Psoas muscle (tissue), 8 donors: ENCODE measurements around the gene GALNTL6. TPM values are rescaled to one million over a fixed set of nuclear protein-coding genes. Genes with fewer than 3 reads are reported as not detected.

ENCODE experiments used
- ATAC-seq, 4 donors: fragments of 200-7000 bp; cut with Tn5 transposase; one replicate each; pipeline ENCODE4 v1.9.1; 2020; ENCODE audit warnings: moderate library complexity in 3 of 4, mild to moderate bottlenecking in 2 of 4
- DNase-seq, 2 donors: peaks; one replicate each; pipeline ENCODE4 v3.0.0-alpha.2; 2020
- H3K27ac ChIP-seq: fragments of 200-600 bp; one replicate; pipeline ENCODE4 v1.8.0; 2022
- H3K27me3 ChIP-seq, 3 donors: fragments of 200-600 bp in 1 of 3; one replicate each; pipeline versions ENCODE4 v1.6.1 to v1.8.0; 2013 to 2022; ENCODE audit warnings: low read length in 2 of 3, mild to moderate bottlenecking in 2 of 3, moderate library complexity in 1 of 3; ENCODE audit not compliant: insufficient read depth in 3 of 3
- H3K36me3 ChIP-seq, 2 donors: fragments of 200-600 bp in 1 of 2; one replicate each; pipeline versions ENCODE4 v1.6.1 to v1.8.0; 2013 to 2022; ENCODE audit warnings: low read depth in 1 of 2, mild to moderate bottlenecking in 1 of 2, moderate library complexity in 1 of 2; ENCODE audit not compliant: insufficient read depth in 1 of 2
- H3K4me1 ChIP-seq: fragments of 200-600 bp; one replicate; pipeline ENCODE4 v1.8.0; 2022
- H3K4me3 ChIP-seq: fragments of 200-600 bp; one replicate; pipeline ENCODE4 v1.8.0; 2022; ENCODE audit warnings: mild to moderate bottlenecking
- H3K9me3 ChIP-seq: fragments of 200-600 bp; one replicate; pipeline ENCODE4 v1.8.0; 2022
- WGBS, 3 donors: extraction: QIAGEN DNeasy Blood & Tissue Kit; methylation state at CpG; one replicate each; pipeline versions ENCODE4 v1.1.6 to v1.1.7; 2013; 5-methylcytosine and 5-hydroxymethylcytosine counted together
- intact Hi-C, 2 donors: fragments of 100-400 bp; cut with DNase I; formaldehyde crosslinking; loops; one replicate each; pipeline versions ENCODE4 v1.11.0 to v1.14.2; 2022
- polyA plus RNA-seq, 3 donors: library from polyadenylated mRNA; stranded (reverse); fragments of 200-250 nt; gene quantifications; one replicate each; pipeline ENCODE4 v1.2.3, GENCODE V29; 2013
- total RNA-seq, 4 donors: library from RNA; stranded (reverse); fragmentation: NEBNext Ultra II Directional in 2 of 4; extraction: Animal tissue kit (Norgen Biotek cat#: 25700) in 2 of 4; gene quantifications; one replicate each; pipeline versions ENCODE4 v1.2.1 to v1.2.4, GENCODE V29; 2021 to 2023
- TF ChIP-seq, protein P1 (sequence below): fragments of 200-600 bp; IDR thresholded peaks from one replicate; pipeline ENCODE4 v1.8.0; 2022; ENCODE audit warnings: antibody characterized with exemption
- donor health status: healthy with polysubstance abuse.
- donor health status: DM: no; HTN: no; CAD: no; lungs with moderate emphysema.
- donor health status: Bipolar disorder and iron deficiency.
- donor health status: healthy.
- donor health status: DM: yes; HTN: yes; CAD: no.
- donor health status: DM: no; HTN: no; CAD: no.
- donor health status: DM: no; HTN: no; CAD: no.
- donor health status: DM: yes; HTN: yes; CAD: no.

GALNTL6 gene
- total and polyA plus RNA-seq, 7 donors = 0.01 to 0.91 (median 0.21) TPM; not detected in 3

DNA sequence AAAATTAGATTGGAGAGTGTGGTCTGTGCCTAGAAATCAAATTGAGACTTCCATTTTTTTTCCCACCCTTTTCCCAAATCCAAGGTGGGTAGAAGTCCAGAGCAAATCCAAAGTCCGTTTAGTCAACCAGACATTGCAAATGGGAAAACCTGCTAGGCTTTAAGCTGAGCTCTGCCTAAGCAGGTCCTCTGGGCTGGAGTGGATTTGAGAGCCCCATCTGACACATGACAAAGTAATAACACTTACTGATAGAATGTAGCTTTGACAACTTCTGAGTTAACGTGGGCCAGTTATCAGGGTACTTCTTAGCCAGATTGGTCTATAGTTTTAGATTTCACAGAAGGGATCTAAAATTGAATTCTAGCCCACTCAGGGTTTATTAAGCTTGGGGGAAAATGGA, 242.3 kb downstream of the GALNTL6 start:
- Histone ChIP-seq H3K4me1 (no peaks in the 10 kb centered on the region), H3K27ac (no peak overlapping the region), H3K9me3 (no peaks in the 10 kb centered on the region), H3K4me3 (no peak overlapping the region), H3K36me3 (no peaks in the 10 kb centered on the region), H3K27me3 (no peaks in the 10 kb centered on the region)
- 54 to 79% (median 62%) methylated on average over 2 of the region's 2 CpGs for WGBS, 3 donors
- TF ChIP-seq, protein P1, sequence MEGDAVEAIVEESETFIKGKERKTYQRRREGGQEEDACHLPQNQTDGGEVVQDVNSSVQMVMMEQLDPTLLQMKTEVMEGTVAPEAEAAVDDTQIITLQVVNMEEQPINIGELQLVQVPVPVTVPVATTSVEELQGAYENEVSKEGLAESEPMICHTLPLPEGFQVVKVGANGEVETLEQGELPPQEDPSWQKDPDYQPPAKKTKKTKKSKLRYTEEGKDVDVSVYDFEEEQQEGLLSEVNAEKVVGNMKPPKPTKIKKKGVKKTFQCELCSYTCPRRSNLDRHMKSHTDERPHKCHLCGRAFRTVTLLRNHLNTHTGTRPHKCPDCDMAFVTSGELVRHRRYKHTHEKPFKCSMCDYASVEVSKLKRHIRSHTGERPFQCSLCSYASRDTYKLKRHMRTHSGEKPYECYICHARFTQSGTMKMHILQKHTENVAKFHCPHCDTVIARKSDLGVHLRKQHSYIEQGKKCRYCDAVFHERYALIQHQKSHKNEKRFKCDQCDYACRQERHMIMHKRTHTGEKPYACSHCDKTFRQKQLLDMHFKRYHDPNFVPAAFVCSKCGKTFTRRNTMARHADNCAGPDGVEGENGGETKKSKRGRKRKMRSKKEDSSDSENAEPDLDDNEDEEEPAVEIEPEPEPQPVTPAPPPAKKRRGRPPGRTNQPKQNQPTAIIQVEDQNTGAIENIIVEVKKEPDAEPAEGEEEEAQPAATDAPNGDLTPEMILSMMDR = no peak
- ATAC-seq (no peak), DNase-seq (no peak)
- intact Hi-C loops = no loop called here

DNA sequence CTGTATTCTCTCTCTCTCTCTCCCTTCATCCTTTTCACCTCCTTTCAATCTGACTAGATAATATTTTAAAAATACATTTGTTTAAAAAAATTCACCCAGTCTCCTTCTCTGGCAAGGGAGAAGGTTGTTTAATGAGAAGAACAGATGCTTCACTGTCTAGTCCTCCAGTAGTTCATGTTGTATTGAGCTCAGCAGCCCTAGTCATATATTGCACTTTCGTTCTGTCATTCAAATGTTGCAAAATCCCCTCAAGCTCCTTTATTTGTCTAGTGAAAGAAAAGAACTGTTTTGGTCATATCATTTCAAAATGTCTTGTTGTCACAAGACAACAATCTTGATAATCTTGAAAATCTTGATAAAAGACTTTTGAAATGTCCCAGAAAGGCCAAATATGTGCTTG, 248.0 kb downstream of the GALNTL6 start:
- TF ChIP-seq, protein P1 = no peak
- intact Hi-C loops = no loop called here
- ATAC-seq = no peak

DNA sequence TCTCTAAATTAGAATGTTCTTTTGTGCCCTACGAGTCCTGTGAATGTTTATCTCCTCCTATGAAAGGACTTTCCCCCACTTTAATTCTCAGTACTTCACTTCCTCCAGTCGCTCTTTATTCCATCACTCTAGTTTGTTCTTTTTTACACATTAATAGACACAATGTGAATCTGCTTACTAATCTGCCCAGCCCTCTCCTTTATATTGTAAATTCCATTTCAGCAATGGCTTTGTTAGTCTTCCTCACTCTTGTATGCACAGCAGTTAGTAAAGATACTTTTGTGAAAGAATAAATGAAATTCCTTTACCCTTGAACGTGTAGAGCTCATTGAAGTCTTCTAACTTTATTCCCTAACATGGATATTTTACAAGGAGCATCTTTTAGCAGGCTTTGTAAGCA, 255.3 kb downstream of the GALNTL6 start:
- no peak for DNase-seq
- Histone ChIP-seq H3K9me3 (no peaks in the 10 kb centered on the region), H3K27me3 (no peaks in the 10 kb centered on the region), H3K4me1 (no peaks in the 10 kb centered on the region), H3K36me3 (no peaks in the 10 kb centered on the region), H3K4me3 (no peak overlapping the region), H3K27ac (no peak overlapping the region)
- 37 to 61% methylated on average over 3 of the region's 3 CpGs; no CpG with 5 or more reads in 1 of the 3 donors for WGBS, 3 donors
- intact Hi-C loops = no loop called here
- no peak for ATAC-seq
- TF ChIP-seq, protein P1 = no peak

More for the DNA sequence above, 248.0 kb downstream of the GALNTL6 start:
- DNase-seq = no peak
- Histone ChIP-seq H3K4me1 (no peaks in the 10 kb centered on the region), H3K9me3 (no peaks in the 10 kb centered on the region), H3K36me3 (no peaks in the 10 kb centered on the region), H3K4me3 (no peak overlapping the region), H3K27me3 (no peaks in the 10 kb centered on the region), H3K27ac (no peak overlapping the region)
- WGBS, 3 donors = 52 to 68% (median 56%) methylated on average over 1 of the region's 1 CpG

DNA sequence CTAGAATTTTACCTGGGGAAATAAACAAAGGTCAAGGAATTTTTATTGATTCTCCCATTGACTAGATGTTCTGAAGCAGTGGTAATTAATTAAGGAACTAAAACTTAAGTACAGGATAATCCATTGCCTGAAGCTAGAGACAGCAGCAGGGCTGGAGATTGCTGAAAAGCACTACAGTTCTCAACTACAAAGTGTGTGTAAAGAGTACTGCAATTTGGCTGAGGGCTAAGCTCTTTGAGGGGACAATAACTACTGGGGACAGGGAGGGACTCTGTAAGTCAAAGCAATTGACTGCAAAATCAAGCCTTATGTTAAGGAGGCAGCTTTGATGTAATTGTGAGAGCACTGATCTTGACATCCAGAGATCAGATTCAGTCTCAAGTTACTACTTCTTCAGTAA, 260.4 kb downstream of the GALNTL6 start:
- TF ChIP-seq, protein P1 = no peak
- intact Hi-C loops = no loop called here
- Histone ChIP-seq H3K27me3 (no peaks in the 10 kb centered on the region), H3K27ac (no peak overlapping the region), H3K4me3 (no peak overlapping the region), H3K4me1 (no peaks in the 10 kb centered on the region), H3K36me3 (no peaks in the 10 kb centered on the region), H3K9me3 (no peaks in the 10 kb centered on the region)
- no peak for DNase-seq
- no peak for ATAC-seq

DNA sequence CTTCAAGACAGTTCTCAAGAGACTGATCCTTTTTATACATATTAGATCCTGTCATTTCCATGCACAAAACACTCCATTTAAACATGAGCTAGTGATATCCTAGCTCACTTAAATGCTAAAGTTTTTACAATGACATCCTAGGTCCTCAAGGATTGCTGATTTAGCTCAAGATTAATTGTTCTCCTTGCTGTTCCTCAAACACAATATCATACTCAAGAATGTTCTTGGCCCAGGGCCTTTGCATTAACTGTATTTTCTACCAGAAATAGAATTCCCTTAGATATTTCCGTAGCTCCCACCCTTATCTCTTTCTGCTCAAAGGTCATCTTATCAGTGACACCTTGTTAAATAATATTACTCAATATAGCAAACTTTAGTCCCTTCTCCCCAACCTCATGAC, 270.1 kb downstream of the GALNTL6 start:
- H3K36me3 ChIP-seq = no peaks in the 10 kb centered on the region
- TF ChIP-seq, protein P1 = no peak
- no peaks in the 10 kb centered on the region for H3K4me1 ChIP-seq
- intact Hi-C loops = no loop called here
- no peaks in the 10 kb centered on the region for H3K9me3 ChIP-seq
- DNase-seq (no peak), ATAC-seq (no peak)
- WGBS, 3 donors = 81 to 85% (median 82%) methylated on average over 1 of the region's 1 CpG
- H3K4me3 ChIP-seq = no peak overlapping the region
- H3K27ac ChIP-seq = no peak overlapping the region
- no peaks in the 10 kb centered on the region for H3K27me3 ChIP-seq
